ENCODE data around the gene SUZ12.

- TF ChIP-seq POLR2A (IDR thresholded peaks at IDR 0.05) (no peak), CTCF (IDR thresholded peaks at IDR 0.05) (no peak)
Measured at GRCh38 chr17:31935512-31935911, 1.3 kb upstream of the SUZ12 start.

Measured in ovary (tissue), 3 donors.